NCI-H1092 (cell line): ENCODE results near the gene PGC.

Experiments used
- DNase-seq: peaks from one replicate; lab custom pipeline; 2025; lab: John Stamatoyannopoulos, UW

PGC gene

GRCh38 chr6:41747256-41748101 lies at the start of gene PGC:
TSS of gene PGC (minus strand) at chr6:41747397. CDS start at chr6:41747334, 63 bp downstream.
- DNase-seq, result no peak

- no peak for DNase-seq
Measured at GRCh38 chr6:41796474-41796873, 49.3 kb upstream of the PGC start.

- no peak for DNase-seq
Measured at GRCh38 chr6:41791984-41792383, 44.8 kb upstream of the PGC start.

DNA sequence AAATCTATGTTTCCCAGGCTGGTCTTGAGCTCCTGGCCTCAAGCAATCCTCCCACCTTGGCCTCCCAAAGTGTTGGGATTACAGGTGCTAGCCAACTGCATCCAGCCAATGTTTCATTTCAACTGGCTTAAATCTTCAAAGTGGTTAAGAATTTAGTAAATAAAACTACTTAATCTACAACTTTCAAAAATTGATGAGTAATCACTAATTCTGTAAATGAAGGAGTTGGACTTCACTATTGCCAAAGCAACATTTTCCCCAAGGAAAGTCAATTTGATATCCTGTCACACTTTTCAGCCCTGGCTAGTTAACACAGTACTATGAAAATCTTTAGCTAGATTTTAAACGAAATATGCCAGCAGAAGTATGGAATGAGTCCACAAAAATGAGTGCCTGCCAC lies 44.1 kb upstream of the PGC start:
- no peak for DNase-seq

DNA sequence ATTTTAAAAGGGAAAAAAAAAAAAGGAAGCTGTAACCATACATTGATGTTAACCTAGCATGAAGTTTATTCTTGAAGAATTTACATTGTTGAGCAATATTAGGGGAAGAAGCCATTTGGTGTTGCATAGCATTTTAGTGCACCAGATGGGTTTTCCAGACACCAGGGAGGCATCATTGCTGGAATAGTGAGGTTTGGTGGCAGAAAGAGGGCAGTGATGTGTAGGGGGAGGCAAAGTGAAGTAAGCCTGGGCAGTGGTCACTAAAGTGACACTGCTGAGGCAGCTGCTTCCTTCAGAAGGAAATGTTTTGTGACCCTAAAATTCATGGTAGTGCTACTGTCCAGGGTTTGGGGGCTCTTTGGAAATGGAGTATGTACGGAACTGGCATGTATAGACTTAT lies 42.8 kb upstream of the PGC start:
- no peak for DNase-seq

DNA sequence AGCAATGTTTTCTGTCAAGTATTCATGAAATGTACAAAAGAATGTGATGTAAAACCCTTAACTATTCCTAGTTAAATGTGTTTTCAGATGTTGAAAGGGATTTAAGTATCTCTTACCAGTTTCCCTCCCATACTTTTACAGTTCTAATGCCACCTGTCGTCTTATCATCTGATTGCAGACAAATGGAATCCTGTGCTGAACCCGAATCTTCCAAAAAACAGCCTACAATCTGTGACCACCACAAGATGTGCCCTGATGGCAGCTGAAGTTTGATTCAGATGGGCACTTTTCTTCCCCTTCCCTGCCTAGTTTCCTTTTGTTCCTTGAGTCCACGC lies 42.2 kb upstream of the PGC start:
- DNase-seq, result no peak

GRCh38 chr6:41787219-41787917 lies 40.2 kb upstream of the PGC start, which contains the start of gene TOMM6:
TSS of gene TOMM6 (plus strand) at chr6:41787694. CDS start at chr6:41787698, 4 bp downstream.
- DNase-seq, result peak; percentile 86

- peak; percentile 60 for DNase-seq
Measured at GRCh38 chr6:41786451-41787218, 39.4 kb upstream of the PGC start.

GRCh38 chr6:41785689-41786450 lies 38.7 kb upstream of the PGC start:
- no peak for DNase-seq

DNA sequence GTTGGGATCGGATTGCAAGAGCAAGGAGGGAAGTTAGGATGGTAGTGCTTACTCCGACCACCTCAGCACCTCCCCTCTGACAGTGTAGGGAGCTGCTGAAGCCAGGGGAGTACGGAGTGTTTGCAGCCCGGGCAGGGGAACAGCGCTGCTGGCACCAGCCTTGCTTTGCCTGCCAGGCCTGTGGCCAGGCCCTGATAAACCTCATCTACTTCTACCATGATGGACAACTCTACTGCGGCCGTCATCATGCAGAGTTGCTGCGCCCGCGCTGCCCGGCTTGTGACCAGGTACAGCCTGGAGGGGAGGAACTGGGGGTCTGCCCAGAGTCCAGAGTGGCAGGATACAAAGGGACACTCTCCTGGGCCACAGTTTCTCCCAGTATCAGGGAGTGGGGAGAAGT lies 38.1 kb upstream of the PGC start:
- no peak for DNase-seq

GRCh38 chr6:41784581-41785171 lies 37.5 kb upstream of the PGC start:
- no peak for DNase-seq

- DNase-seq, result no peak
Measured at GRCh38 chr6:41783106-41783780, 36.0 kb upstream of the PGC start.

GRCh38 chr6:41781366-41781730 lies 34.2 kb upstream of the PGC start:
- no peak for DNase-seq

GRCh38 chr6:41780551-41781365 lies 33.6 kb upstream of the PGC start, which contains the start of gene PRICKLE4:
TSS of gene PRICKLE4 (plus strand) at chr6:41780782. CDS start at chr6:41783474, 2,692 bp downstream.
- no peak for DNase-seq

DNA sequence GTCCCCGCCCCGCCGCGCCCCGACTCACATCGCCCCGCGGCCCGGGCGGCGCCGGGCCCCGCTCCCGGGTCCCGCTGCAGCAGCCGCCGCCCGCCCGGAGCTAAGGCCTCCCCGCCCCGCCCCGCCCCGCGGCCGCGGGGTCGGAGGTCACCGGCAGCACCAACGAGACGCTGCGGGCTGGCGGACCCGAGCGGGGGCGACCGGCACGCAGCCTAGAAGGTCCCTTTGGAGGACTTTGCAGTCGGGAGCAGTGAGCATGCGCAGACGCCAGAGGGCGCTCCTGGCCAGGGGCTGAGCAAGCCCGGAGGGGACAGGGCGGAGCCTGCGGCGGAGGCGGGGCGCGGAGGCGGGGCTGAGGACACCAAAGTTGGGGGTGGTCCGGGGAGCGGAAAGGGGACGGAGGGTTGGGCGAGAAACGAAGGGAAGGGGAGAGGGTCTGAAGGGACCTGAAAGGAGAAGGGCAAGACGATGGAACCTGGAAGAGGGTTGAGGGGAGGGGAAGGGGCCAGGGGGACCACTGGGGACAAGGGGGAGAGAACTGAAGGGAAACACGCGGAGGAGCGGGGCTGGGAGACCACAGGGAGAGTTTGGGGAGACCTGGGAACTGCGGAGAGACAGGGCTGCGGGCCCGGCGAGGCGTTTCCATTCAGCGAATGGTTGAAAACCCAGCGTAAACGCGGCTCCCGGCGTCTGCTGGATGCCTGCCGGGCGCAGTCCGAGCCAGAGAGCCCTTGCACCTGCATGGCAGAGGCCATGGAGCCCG lies 32.8 kb upstream of the PGC start, which contains the start of gene FRS3:
TSS of gene FRS3 (minus strand) at position 113 of the 763 bp plus-strand sequence. CDS start 2,913 bp downstream, outside the sequence.
- peak; percentile 88 for DNase-seq

GRCh38 chr6:41779336-41779735 lies 32.1 kb upstream of the PGC start:
- DNase-seq, result no peak

DNA sequence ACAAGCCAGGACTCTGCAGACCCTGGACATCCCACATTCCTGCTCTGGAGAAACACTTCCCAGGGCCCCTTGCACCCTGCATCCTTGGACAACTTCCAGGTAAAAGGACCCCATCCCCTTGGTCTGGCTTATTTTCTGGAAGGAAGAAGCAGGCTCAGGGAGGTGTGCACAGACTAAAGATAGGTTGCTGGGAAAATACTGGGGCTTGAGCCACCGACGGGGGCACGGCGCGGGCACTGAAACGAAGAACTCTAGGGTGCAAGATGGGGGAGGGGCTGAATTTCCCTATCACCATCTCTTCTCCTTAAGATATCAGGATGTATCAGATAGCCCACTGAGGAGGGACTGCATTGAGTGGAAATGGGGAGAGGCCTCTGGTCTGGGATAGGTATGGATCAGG lies 31.7 kb upstream of the PGC start:
- DNase-seq, result no peak

DNA sequence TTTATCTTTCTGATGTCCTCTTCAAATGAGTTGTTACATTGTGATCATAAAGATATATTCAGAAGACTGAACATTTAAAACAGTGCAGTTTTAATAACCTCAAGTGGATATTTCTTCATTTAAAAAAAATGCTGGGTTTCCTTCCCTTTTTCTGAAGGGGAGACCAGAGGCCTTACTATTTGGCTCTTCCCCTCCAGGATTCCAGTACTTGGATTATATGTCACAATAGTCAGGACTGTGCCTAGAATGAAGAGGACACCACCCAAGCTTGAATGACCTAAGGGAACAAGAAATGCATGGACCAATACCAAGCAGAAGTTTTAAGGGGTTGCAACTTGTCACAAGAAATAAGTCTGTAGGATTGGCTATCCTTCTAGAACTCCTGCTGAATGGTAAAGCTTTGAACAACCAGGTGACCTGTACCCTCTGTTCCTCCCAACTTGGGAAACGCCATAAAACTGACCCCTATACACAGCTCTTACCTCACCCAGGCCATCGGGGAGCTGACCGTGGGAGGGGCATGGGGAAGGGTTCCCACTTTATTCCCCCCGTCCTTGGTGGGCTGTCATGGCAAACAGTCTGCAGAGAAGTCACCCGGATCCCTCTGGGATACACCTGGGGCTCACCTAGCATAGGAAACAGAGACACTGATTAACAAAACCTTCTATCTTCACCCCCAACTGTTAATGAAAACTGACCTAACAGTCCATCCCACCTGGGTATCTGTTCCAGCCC lies 30.5 kb upstream of the PGC start:
- DNase-seq, result no peak
